ENCODE results near the gene DIP2C. TPM values are rescaled to one million over a fixed set of nuclear protein-coding genes. Genes with fewer than 3 reads are reported as not detected.
"Not testable (repeated sequence)": the region's sequence is repeated elsewhere in the genome, so short reads cannot be mapped to it uniquely, and the experiment has no call there.

DIP2C gene
- total RNA-seq, 1 experiment from 2014 or later, result 11.0 TPM

- CTCF ChIA-PET, result no interaction called here
- intact Hi-C loops (cut with micrococcal nuclease; ENCODE audit: unreplicated experiment), result no loop called here
- Mint-ChIP-seq H3K27ac (ENCODE audit: unreplicated experiment) (no peak overlapping the region), H3K36me3 (ENCODE audit: insufficient read depth, unreplicated experiment) (peaks cover 35% of the 10 kb centered on the region), H3K4me3 (ENCODE audit: low read depth, unreplicated experiment) (peak overlapping the region; percentile 94), H3K9me3 (ENCODE audit: low read depth, unreplicated experiment) (peaks cover 4% of the 10 kb centered on the region), H3K27me3 (ENCODE audit: unreplicated experiment) (no peaks in the 10 kb centered on the region), H3K4me1 (ENCODE audit: low read depth, unreplicated experiment) (peaks cover 10% of the 10 kb centered on the region)
- TF ChIP-seq, protein P1, sequence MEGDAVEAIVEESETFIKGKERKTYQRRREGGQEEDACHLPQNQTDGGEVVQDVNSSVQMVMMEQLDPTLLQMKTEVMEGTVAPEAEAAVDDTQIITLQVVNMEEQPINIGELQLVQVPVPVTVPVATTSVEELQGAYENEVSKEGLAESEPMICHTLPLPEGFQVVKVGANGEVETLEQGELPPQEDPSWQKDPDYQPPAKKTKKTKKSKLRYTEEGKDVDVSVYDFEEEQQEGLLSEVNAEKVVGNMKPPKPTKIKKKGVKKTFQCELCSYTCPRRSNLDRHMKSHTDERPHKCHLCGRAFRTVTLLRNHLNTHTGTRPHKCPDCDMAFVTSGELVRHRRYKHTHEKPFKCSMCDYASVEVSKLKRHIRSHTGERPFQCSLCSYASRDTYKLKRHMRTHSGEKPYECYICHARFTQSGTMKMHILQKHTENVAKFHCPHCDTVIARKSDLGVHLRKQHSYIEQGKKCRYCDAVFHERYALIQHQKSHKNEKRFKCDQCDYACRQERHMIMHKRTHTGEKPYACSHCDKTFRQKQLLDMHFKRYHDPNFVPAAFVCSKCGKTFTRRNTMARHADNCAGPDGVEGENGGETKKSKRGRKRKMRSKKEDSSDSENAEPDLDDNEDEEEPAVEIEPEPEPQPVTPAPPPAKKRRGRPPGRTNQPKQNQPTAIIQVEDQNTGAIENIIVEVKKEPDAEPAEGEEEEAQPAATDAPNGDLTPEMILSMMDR (IDR thresholded peaks at IDR 0.05; ENCODE audit: unreplicated experiment), result no peak
- TSS peak; percentile 52 for BruUV-seq (replicated peaks)
- DNase-seq, result peak; percentile 22
These were observed 40.0 kb downstream of the DIP2C start for GRCh38 chr10:649445-649797.

GRCh38 chr10:647019-647418 is 42.4 kb downstream of the DIP2C start:
- BruUV-seq (replicated peaks); H3K27me3 Mint-ChIP-seq (ENCODE audit: unreplicated experiment); DNase-seq: not testable (repeated sequence)

DNA sequence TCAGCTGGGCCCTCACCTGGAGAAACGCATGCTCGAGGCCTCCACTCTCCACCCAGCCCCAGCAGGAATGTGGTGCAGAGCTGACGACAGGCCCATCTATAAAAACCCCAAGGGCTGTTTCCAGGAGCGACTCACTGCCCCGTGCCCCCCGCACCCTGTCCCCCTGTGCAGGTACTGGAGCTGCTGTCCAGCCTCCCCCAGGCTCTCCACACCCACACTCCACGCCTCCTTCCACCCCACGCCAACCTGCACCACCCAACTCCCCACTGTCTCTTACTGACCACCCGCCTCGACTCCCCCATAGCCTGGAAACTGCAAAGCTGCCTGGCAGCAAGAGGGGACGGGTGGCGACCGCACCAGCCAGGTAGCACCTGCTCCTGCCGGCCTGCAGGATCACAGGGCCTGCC is 43.3 kb downstream of the DIP2C start:
- H3K27ac Mint-ChIP-seq (ENCODE audit: unreplicated experiment), result no peak overlapping the region
- CTCF ChIA-PET, result interaction anchor here (0.6 kb wide), 1 partner anchor 259 kb away, joined by 7 read pairs; no protein-coding TSS in a partner anchor

More at GRCh38 chr10:647019-647418, 42.4 kb downstream of the DIP2C start:
- H3K27ac Mint-ChIP-seq (ENCODE audit: unreplicated experiment); CTCF ChIA-PET; intact Hi-C loops (cut with micrococcal nuclease; ENCODE audit: unreplicated experiment); H3K9me3 Mint-ChIP-seq (ENCODE audit: low read depth, unreplicated experiment); H3K4me3 Mint-ChIP-seq (ENCODE audit: low read depth, unreplicated experiment): not testable (repeated sequence)
- Mint-ChIP-seq H3K4me1 (ENCODE audit: low read depth, unreplicated experiment) (peaks cover 17% of the 10 kb centered on the region), H3K36me3 (ENCODE audit: insufficient read depth, unreplicated experiment) (peaks cover 23% of the 10 kb centered on the region)

DNA sequence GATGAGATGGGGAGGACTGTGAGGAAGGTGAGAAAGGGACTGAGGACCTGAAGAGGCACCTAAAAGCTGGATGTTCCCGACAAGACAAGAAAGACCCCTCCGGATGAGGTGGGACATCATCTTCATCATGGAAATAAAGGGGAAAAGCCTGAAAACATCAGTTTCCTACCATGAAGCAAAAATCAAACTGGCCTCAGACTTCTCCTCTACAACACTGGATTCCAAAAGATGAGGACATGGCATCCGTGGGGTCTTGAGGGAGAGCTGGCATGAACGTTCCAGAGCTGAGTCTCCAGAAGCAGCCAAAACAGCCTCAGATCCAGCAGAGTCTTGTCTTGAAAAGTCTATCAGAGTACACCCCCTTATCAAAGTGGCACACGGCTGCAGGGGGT is 44.5 kb downstream of the DIP2C start:
- Mint-ChIP-seq H3K4me3 (ENCODE audit: low read depth, unreplicated experiment) (no peak overlapping the region), H3K36me3 (ENCODE audit: insufficient read depth, unreplicated experiment) (peaks cover 5% of the 10 kb centered on the region), H3K27ac (ENCODE audit: unreplicated experiment) (no peak overlapping the region), H3K4me1 (ENCODE audit: low read depth, unreplicated experiment) (peaks cover 8% of the 10 kb centered on the region), H3K9me3 (ENCODE audit: low read depth, unreplicated experiment) (peaks cover 4% of the 10 kb centered on the region), H3K27me3 (ENCODE audit: unreplicated experiment) (no peaks in the 10 kb centered on the region)
- DNase-seq, result no peak
- TF ChIP-seq, protein P1 (IDR thresholded peaks at IDR 0.05; ENCODE audit: unreplicated experiment), result no peak
- BruUV-seq (replicated peaks), result no TSS peak
- CTCF ChIA-PET, result no interaction called here
- intact Hi-C loops (cut with micrococcal nuclease; ENCODE audit: unreplicated experiment), result no loop called here

More for the DNA sequence above, 43.3 kb downstream of the DIP2C start:
- TF ChIP-seq, protein P1 (IDR thresholded peaks at IDR 0.05; ENCODE audit: unreplicated experiment), result no peak
- BruUV-seq (replicated peaks), result no TSS peak
- Mint-ChIP-seq H3K4me1 (ENCODE audit: low read depth, unreplicated experiment) (peaks cover 15% of the 10 kb centered on the region), H3K4me3 (ENCODE audit: low read depth, unreplicated experiment) (no peak overlapping the region), H3K27me3 (ENCODE audit: unreplicated experiment) (no peaks in the 10 kb centered on the region), H3K9me3 (ENCODE audit: low read depth, unreplicated experiment) (peaks cover 4% of the 10 kb centered on the region), H3K36me3 (ENCODE audit: insufficient read depth, unreplicated experiment) (peaks cover 17% of the 10 kb centered on the region)
- DNase-seq, result no peak
- intact Hi-C loops (cut with micrococcal nuclease; ENCODE audit: unreplicated experiment), result no loop called here

- intact Hi-C loops (cut with micrococcal nuclease; ENCODE audit: unreplicated experiment), result no loop called here
- no TSS peak for BruUV-seq (replicated peaks)
- no peaks in the 10 kb centered on the region for H3K36me3 Mint-ChIP-seq (ENCODE audit: insufficient read depth, unreplicated experiment)
- TF ChIP-seq, protein P1 (IDR thresholded peaks at IDR 0.05; ENCODE audit: unreplicated experiment), result no peak
- H3K27ac Mint-ChIP-seq (ENCODE audit: unreplicated experiment), result no peak overlapping the region
- DNase-seq, result no peak
- H3K9me3 Mint-ChIP-seq (ENCODE audit: low read depth, unreplicated experiment), result peaks cover 4% of the 10 kb centered on the region
- no peak overlapping the region for H3K4me3 Mint-ChIP-seq (ENCODE audit: low read depth, unreplicated experiment)
- H3K4me1 Mint-ChIP-seq (ENCODE audit: low read depth, unreplicated experiment), result peaks cover 8% of the 10 kb centered on the region
- no peaks in the 10 kb centered on the region for H3K27me3 Mint-ChIP-seq (ENCODE audit: unreplicated experiment)
- CTCF ChIA-PET, result no interaction called here
These were observed 45.2 kb downstream of the DIP2C start for GRCh38 chr10:644076-644942.

Data from Calu3 (cell line).